GM19023 (cell line): ENCODE data around the gene DNAJB11.
"Not testable (repeated sequence)": the region's sequence is repeated elsewhere in the genome, so short reads cannot be mapped to it uniquely, and the experiment has no call there.

Experiments
- ATAC-seq: cut with Tn5 transposase; IDR thresholded peaks from one replicate; pipeline ENCODE4 v1.9.1; 2021; ENCODE audit warnings: mild to moderate bottlenecking, moderate library complexity; ENCODE audit not compliant: unreplicated experiment

The DNAJB11 gene

DNA sequence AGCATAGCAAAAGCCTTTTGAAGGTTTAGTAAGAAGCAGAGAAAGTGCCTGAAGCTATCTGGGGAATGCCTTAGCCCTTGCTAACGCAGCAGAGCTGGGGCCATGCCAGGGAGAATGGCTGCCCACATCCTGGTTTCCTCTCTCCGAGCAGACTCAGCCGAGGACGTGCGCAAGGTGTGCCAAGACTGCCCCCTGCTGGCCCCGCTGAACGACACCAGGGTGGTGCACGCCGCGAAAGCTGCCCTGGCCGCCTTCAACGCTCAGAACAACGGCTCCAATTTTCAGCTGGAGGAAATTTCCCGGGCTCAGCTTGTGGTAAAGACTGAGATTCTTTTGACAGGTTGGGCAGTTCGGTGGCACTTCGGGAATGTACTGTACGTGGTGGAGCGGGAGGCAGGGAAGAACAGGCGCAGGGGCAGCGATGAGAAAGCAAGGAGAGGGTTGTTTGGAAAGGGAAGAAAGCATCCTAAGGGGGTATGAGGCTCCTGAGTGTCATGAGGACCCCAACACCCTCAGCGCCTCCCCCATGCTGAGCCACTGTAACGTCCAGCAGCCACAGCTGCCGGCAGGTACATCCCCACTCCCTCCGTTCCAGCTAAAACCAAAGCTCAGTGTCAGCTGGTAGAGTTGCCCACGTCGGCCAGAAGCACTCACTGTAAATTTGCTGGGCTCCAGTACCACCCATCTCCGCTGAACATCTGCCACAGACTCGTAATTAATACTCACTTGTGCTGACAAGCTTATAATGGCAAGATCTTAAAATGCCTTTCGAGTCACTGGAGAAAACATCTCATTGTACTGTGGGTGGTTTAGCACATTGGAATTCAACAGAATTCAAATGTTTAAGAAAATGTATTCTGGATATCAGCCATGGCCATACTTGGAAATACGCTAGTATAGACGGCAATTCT, 46.8 kb downstream of the DNAJB11 start:
- peak; percentile 89 for ATAC-seq

DNA sequence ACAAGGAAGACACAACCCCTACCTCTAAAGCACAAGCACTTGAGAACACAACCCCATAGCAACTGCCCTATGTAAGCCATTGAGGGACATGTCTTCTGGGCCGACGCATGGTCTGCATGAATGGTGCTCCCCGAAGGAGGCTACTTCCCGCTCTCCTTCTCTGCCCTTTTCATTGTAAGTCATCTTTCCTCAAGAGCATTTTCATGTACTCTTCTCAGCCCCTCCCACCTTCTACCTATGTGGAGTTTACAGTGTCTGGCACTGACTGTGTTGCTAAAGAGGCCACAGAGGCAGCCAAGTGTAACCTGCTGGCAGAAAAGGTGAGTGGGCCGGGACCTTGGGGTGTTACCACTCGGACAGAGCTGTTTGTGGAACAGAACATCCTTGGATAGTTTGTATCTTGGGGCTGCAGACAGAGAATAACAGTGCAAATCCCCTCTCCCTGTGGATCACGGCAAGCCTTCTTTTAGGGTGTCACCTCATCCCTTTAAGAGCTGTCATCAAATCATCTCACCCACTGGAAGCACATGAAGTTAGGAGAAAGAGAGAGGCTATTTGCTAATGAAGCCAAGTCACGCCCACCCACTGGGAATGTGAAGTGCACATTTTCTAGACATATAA, 47.9 kb downstream of the DNAJB11 start:
- ATAC-seq = no peak

DNA sequence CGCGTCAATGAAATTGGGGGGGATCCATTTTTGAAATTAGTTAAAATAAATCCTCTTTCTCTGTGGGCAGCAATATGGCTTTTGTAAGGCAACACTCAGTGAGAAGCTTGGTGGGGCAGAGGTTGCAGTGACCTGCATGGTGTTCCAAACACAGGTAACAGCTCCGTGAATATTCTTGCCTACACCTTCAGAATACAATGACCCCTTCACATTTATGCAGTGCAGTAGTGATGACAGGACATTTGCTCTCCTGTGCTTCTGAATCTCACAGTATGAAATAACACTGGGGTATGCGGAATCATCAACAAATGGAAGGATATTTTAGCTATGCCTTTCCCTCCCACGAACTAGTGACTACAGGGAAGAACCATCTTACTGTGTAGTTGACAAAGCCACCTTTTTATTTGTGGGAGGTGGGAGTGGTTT, 49.3 kb downstream of the DNAJB11 start:
- ATAC-seq = no peak

DNA sequence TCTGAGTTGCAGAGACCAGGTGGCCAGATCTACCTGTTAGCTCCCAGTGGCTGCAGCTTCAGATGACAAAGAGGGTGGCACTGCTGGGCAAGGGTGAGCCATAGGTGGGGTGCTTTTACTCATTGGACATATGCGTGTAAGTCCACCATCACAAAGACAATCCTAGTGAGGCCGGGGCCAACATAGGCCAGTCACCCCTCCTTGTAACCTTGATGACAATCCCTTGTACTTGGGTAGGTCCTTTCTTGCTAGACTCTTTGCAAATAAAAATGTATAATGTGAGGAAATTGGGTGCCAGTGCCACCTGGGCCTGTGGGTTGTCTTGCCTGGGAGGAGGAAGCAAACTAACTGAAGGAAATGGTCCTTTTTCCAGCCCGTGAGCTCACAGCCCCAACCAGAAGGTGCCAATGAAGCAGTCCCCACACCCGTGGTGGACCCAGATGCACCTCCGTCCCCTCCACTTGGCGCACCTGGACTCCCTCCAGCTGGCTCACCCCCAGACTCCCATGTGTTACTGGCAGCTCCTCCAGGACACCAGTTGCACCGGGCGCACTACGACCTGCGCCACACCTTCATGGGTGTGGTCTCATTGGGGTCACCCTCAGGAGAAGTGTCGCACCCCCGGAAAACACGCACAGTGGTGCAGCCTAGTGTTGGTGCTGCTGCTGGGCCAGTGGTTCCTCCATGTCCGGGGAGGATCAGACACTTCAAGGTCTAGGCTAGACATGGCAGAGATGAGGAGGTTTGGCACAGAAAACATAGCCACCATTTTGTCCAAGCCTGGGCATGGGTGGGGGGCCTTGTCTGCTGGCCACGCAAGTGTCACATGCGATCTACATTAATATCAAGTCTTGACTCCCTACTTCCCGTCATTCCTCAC, 49.9 kb downstream of the DNAJB11 start:
- ATAC-seq = no peak

DNA sequence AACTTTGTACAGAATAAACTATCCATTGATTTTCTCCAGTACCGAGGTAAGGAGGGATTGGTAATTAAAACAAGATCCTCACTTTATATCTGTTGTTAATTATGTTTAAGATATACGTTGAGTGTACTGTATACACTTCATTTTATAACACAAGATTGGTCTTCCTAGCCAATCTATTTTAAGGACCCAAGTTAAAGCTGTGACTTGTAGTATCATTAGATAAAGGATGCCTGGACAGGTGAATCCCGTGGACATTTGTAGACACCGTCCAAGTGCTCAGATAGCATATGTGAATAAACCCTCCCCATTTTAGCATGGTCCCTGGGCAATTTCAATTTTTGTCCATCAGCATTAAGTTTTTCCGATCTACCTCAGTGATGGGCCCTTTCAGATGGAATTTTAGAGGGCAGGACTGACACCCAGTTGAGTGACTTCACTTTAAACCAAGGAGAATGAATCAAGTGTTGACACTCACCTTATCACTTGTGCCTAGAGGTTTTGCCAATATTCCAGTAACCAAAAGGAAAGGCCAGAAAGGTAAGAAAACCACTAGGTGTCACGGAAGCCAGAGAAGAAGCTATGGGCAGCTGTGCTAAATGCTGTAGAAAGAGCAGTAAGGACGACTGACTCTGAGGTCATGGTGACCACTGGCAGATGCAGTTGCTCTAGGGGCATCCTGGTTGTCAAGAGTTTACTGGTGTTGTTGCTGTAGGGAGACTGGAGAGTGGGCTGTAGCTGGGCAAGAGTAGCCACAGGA, 51.6 kb downstream of the DNAJB11 start:
- no peak for ATAC-seq

DNA sequence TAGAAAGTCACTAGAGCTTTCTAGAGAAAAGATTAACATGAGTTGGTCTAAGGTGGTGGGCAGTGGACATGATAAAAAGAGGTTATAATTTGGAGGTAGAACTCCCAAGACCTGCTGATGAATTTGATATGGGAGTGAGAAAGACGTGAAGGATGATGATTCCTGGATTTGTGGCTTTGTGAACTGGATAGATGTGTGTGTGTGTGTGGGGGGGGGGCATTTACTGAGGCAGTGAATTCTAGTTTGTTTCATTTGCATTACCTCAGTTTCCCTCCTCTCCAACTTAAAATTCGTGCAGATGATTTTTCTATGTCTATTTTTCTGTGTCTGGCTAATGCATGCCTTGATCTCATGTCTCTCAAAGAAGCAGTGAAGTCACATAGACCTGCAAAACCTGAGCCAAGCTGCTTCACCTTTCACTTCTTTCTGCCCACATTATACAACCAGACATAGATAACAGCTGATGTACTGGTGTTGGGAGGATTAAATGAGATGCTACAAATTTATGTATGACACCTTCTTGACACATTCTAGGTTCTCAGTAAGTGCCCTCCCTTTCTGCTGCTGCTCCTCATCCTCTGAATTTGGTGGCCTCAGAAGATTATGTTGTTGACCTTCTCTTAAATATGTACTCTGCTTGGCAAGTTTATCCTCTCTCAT, 52.3 kb downstream of the DNAJB11 start:
- ATAC-seq = no peak

DNA sequence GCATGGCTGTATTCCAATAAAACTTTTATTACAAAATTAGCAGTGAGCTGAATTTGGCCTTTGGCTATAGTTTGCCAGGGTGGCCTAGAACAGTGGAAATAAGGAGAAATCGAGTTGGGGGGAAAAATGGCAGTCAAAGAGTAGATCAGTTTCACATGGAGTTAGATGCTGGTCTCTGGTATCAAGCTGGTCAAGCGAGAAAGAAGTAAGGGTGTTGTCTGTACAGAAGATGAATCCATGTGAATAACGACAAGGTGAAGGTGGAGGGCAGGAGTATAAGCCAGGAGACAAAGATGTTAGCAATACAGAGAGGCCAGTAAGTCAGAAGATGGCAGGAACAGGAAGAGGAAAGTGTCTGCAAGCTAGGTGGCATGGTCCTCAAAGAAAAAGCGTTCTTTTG, 54.1 kb downstream of the DNAJB11 start:
- ATAC-seq = no peak

DNA sequence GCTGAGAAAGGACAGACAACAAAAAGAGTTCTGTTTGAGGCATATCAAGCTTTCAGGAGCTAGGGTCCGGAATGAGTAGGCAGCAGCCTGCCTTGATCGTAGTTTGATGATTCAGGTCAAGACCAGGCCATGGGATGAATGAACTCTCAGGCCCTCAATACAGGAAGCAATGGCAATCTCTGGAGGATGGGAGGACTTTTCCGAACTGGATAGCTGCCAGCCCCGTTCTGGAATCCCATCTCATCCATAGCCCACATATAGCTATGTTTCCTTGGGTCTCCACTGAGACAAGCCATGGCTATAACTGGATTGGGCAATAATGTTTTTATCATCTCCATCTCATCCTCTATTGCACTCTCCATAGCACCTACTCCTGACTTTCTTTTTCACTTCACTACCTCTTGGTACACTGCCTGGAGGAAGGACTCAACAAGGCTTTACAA, 55.1 kb downstream of the DNAJB11 start:
- ATAC-seq = no peak

DNA sequence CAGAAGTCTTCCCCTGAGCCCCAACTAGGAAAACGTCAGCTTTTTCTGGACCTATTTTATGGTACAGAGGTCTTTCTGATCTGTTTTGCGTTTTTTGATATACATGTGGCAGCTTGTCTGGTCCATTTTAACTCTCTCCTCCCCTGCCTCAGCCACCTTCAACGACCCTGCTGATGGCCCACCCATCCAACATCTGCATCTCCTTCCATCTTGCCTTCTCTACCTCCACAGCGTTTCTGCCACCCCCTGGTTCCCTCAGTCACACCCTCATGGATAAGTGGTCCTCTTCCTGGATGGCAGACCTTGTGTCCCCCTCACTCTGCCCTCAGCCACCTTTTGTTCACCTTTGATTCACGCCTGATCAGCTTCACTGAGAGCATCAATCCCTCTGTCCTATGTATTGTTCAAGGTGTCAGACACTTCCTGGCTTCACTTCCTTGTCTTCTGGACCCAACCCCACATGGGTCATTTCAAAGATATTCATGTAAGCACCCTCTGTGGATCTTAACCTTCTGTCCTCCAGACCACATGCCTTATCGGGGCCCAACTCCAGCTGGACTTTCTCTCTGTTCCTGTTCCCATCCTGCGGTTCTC, 55.8 kb downstream of the DNAJB11 start:
- no peak for ATAC-seq

DNA sequence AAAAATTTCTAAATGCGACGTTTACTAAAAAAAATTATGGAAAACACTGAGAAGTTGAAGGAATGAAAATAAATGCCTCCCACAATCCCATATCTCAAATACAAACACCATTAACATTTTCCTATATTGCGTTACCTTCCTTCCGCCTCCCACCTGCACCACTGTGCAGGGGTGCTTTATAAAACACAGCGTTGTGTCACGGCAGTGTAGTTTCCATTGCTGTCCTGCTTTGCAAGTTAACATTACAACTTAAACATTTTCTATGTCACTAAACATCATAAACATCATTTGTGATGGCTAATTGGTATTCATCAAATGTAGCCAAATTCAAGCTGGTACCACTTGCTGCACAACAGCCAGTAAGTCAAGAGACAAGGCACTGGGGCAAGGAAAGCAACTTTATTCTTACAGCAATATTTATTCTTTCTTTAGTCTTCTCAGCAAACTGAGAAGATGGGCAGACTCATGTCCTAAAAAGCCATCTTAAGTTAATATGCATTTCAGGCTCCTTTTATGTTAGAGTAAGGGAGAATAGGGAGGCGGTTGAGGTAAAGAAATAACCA, 57.4 kb downstream of the DNAJB11 start:
- ATAC-seq = no peak

DNA sequence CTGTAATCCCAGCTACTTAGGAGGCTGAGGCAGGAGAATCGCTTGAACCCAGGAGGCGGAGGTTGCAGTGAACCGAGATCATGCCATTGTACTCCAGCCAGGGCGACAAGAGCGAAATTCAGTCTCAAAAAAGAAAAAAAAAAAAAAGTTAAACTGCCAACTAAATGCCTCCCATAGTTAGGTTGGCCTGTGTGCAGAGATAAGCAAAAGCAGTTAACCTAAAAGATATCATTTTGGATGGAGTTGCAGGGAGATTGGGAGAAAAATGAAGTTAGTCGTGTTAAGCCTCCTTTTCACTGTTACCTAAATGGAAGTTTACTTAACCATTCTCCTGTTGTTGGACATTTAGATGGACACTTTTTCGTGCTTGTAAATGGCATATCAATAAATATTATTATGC, 58.2 kb downstream of the DNAJB11 start:
- ATAC-seq = no peak

DNA sequence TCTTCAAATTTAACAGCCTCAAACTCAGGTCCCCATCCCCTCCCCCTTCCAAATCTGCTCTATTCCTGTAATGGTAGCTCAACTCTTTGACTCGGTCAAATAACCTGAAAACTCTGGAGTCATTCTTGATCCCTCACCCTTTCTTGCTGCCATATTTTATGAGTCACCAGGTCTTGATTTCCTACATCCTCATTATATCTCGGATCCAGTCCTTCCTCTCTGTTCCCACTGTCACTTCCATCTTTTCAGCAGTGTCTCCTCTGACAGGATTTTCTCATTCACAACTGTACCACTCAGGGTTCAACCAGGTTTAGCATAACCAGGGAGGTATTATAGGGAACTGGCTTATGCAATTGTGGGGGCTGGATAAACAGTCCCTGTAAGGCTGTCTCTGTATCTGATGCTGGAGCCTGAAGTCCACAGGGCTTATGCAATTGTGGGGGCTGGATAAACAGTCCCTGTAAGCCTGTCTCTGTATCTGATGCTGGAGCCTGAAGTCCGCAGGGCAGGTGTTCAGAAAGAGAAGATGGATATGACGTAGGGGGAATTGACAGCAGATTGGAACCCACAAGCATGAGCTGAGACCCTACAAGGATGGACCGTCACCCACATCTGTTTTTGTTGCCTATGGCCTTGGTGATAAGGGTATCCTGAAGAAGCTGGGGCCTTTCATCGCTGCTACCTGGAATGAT, 60.6 kb downstream of the DNAJB11 start:
- ATAC-seq = no peak

DNA sequence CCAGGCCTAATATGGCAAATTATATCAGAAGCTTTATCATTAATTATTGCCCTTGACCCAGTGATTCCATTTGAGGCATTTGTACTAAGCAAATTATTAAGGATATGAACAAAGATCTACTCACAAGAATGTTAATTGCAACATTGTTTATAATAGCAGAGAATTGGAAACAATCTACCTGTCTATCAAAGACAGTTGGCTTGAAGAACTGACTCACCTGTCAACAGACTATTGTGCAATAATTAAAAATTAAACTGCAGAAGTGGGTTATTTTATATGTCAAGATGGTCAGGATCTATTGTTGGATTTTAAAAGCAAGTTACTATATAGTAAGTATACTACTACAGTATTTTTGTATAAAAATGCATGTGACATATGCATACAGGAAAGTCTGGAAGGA, 63.0 kb downstream of the DNAJB11 start:
- no peak for ATAC-seq

DNA sequence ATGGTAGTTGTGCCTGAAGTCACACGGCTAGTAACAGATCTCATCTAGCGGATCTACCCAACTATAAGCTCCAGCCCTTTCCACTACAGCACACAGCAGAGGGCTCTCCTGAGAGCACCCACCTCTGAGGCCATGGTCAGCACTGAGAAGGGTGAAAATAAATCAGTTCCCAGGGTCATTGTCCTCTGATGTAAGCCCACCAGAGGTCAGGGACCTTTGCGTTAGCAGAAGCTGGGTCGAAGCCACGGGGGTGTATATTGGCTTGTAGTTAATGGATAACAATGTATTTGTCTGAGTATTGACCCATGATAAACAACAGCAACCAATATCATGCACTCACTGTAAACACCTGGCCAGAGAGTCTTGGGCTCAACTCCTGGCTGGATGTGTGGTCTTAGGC, 63.7 kb downstream of the DNAJB11 start:
- ATAC-seq = not testable (repeated sequence)
